Activated CD4-positive, CD25-positive, alpha-beta regulatory T cell (primary cell): ENCODE measurements around the gene TSPAN5.

Experiments used
- DNase-seq, 4 experiments: peaks; one replicate each; lab custom pipeline; 2025; lab: John Stamatoyannopoulos, UW

The TSPAN5 gene

GRCh38 chr4:98673288-98673644 is 14.9 kb upstream of the TSPAN5 start:
- no peak for DNase-seq

- DNase-seq: no peak
Observed at GRCh38 chr4:98672583-98673287, 14.3 kb upstream of the TSPAN5 start.

- no peak for DNase-seq
Observed at GRCh38 chr4:98671131-98671530, 12.7 kb upstream of the TSPAN5 start.

GRCh38 chr4:98670186-98670585 is 11.8 kb upstream of the TSPAN5 start:
- no peak for DNase-seq

GRCh38 chr4:98669577-98669976 is 11.2 kb upstream of the TSPAN5 start:
- no peak for DNase-seq

GRCh38 chr4:98664959-98665358 is 6.5 kb upstream of the TSPAN5 start:
- no peak for DNase-seq

GRCh38 chr4:98663226-98664006 is 5.0 kb upstream of the TSPAN5 start:
- DNase-seq: peak in 3 of 4 experiments; percentile 5 to 42 (median 18)

- peak in 2 of 4 experiments; percentile 6 to 11 for DNase-seq
Observed at GRCh38 chr4:98662626-98663225, 4.3 kb upstream of the TSPAN5 start.

- no peak for DNase-seq
Observed at GRCh38 chr4:98662055-98662453, 3.6 kb upstream of the TSPAN5 start.

GRCh38 chr4:98661371-98662054 is 3.1 kb upstream of the TSPAN5 start:
- DNase-seq: no peak

- DNase-seq: no peak
Observed at GRCh38 chr4:98659741-98660462, 1.5 kb upstream of the TSPAN5 start.

- no peak for DNase-seq
Observed at GRCh38 chr4:98659106-98659592, 738 bp upstream of the TSPAN5 start.

- peak in 3 of 4 experiments; percentile 2 to 31 (median 28) for DNase-seq
Observed at GRCh38 chr4:98657531-98658286, 702 bp downstream of the TSPAN5 start.

- DNase-seq: no peak
Observed at GRCh38 chr4:98656886-98657285, 1.5 kb downstream of the TSPAN5 start.

GRCh38 chr4:98656443-98656842 is 2.0 kb downstream of the TSPAN5 start:
- no peak for DNase-seq

- DNase-seq: no peak
Observed at GRCh38 chr4:98653890-98654867, 4.2 kb downstream of the TSPAN5 start.

- no peak for DNase-seq
Observed at GRCh38 chr4:98652996-98653395, 5.4 kb downstream of the TSPAN5 start.

- DNase-seq: no peak
Observed at GRCh38 chr4:98648602-98649001, 9.8 kb downstream of the TSPAN5 start.

GRCh38 chr4:98646422-98646821 is 12.0 kb downstream of the TSPAN5 start:
- no peak for DNase-seq

GRCh38 chr4:98645527-98645926 is 12.9 kb downstream of the TSPAN5 start:
- DNase-seq: no peak
